Stimulated activated CD4-positive, alpha-beta T cell treated with anti-CD3 and anti-CD28 coated beads, Interleukin-1b, Interleukin-23, amount 100 ng/mL, for 1 hour (primary cell): ENCODE results near the gene PLA2G2D.

Source experiments
- DNase-seq, 2 donors: peaks; one replicate each; pipeline ENCODE4 v3.0.0-alpha.2; 2020; ENCODE audit warnings: low read depth in 2 of 2

The PLA2G2D gene

DNA sequence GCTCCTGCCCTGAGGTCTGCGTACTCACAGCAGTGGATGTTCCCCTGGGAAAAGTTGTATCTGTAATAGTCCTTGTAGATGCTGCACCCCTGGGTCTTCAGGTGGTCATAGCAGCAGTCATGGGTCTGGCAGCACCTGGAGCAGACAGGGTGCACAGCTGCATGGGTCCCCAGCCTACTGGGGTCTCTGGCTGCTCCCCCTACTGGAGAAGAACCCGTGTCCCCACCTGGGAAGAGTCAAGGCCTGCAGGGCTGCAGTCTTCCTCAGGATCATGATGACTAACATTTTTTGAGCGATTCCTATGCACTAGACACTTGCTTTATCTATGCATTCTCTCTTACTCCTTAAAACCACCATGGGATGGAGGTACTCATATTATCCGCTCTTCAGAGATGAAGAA is 3.9 kb downstream of the PLA2G2D start:
- no peak for DNase-seq

GRCh38 chr1:20114021-20114648 is 5.2 kb downstream of the PLA2G2D start:
- no peak for DNase-seq

- no peak for DNase-seq
Measured at GRCh38 chr1:20112279-20113000, 6.9 kb downstream of the PLA2G2D start.

DNA sequence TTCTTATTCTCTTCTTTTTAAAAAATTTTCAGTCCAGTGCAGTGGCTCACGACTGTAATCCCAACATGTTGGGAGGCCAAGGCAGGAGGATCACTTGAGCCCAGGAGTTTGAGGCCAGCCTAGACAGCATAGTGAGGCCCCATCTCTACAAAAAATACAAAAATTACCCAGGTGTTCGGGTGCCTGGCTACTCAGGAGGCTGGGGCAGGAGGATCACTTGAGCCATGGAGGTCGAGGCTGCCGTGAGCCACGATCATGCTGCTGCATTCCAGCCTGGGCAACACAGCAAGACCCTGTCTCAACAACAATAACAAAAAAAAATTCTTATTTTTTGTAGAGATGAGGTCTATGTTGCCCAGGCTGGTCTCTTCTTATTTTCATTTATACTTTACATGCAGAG is 7.9 kb downstream of the PLA2G2D start:
- no peak for DNase-seq

DNA sequence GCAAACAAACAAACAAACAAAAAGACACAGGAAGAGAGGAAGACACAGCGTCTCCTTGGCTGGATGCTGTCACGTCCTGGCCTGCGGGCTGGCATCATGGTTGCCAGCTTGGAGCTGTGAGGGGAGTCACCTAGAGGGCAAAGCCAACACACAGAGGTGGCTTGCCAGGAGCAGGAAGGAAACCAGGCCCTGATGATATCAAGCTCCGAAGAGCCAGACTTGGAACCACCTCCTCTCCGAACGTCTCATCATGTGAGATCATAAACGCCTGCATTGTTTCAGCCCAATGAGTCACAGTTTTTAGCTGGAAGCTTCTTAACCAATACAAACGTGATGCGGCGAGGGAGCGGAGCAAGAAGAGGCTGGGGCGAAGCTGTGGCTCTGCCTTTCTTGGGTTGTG is 8.7 kb downstream of the PLA2G2D start:
- no peak for DNase-seq

GRCh38 chr1:20109223-20109856 is 10.0 kb downstream of the PLA2G2D start:
- DNase-seq = no peak

DNA sequence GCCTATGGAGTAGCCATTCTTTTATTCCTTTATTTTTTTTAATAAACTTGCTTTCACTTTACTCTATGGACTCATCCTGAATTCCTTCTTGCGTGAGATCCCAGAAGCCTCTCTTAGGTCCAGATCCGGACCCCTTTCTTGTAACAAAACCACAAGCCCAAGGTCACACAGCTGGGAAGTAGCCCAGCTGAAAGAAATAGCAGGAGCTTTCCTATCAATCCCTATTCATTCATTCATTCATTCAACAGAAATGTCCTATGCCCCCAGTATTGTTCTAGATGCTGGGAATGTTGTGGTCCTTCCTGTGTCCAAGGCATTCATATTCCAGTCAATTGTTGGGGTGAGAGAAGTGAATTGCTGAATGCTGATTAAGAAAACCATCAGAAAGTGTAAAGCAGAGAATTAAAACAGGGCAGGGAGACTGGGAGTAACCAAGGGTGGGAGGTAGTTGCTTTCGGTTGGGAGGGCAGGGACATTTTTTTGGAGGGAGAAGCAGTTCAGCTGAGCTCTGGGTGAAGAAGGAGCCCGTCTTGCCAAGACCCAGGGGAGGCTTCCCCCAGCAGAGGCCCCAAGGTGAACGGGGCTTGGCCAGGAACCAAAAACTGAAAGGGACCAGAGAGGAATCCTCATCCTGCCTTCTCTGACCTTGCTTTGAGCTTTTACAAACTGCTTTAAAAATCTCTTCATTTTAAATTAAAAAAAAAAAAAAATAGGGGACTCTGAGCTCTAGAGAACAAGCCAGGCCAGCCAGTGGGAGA is 10.8 kb downstream of the PLA2G2D start:
- no peak for DNase-seq

DNA sequence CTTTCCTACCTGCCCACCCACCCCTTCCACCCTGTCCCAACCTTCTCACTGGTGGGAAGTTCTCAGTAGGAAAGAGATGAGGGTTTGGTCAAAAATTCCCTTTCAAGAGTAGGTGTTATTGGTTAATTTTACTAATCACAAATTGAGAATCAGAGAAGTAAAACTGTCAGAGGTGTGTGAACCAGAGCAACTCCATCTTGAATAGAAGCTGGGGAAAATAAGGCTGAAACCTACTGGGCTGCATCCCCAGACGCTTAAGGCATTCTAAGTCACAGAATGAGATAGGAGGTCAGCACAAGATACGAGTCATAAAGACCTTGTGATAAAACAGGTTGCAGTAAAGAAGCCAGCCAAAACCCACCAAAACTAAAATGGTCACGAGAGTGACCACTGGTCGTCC is 11.5 kb downstream of the PLA2G2D start:
- no peak for DNase-seq

DNA sequence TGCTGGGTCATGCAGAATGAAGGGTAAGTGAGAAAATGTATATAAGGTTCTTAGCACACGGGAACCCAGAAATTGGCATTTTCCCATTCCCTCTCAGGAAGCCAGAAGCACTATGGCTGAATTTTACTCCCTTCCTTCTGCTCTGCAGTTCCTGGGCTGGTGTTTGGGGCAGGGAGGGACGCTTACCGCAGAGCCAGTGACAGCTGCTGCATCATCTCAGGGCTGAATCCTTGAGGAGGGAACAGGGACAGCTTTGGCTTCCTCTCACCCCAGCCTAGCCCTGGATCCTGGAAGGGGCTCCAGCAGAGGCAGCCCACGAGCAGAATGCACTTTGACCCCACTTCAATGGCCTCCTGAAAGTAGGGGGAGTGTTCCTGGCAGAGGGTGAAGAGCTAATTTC is 12.0 kb downstream of the PLA2G2D start:
- no peak for DNase-seq

GRCh38 chr1:20105856-20106255 is 13.5 kb downstream of the PLA2G2D start:
- DNase-seq = no peak

DNA sequence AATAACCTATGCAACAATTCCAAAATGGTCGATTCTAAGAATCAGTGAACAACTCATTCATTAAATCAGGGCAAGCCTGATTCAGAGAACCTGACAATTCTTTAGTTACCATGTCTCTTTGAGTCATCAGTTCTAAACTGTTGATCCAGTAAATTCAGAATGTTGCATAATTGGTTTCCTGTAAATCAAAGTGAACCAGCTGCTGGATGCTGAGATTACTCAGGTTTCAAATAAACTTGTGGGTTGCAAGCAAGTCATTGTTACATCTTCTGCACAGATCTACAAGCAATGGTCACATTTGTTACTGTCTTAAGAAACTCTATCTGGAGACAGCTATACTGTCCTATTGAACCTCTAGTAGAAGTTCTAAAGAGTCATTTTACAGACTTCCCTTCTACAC is 16.5 kb downstream of the PLA2G2D start:
- DNase-seq = no peak

- no peak for DNase-seq
Measured at GRCh38 chr1:20100632-20101355, 18.5 kb downstream of the PLA2G2D start.

- DNase-seq = no peak
Measured at GRCh38 chr1:20099533-20099932, 19.8 kb downstream of the PLA2G2D start.

DNA sequence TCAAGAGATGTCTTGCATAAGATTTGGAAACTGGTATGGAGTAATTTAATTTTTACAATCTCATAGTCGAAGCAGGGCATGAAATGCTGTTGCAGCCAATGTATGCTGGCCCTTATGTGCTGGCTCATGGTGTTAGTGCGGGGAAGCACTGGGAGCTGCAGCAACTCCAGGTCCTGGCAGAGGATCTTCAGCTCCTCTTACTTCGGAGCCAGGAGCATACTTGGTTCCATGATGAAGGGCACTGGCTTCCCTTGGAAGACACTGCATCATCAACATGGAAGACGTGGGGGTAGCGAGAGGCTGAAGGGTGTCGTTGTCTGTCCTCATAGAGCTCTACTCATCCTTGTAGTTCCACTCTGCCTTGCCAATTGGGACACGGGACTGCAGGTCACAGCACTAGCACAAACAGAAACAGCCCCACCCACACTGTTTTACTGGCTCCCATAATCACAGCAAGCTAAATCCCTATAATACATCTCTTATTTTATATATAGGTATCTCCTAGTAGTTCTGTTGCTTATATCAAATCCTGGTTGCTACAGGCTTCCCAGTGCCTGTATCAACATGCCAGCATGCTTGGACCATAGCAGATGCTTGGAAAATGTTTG is 22.4 kb downstream of the PLA2G2D start:
- no peak for DNase-seq

- no peak for DNase-seq
Measured at GRCh38 chr1:20095564-20096434, 23.5 kb downstream of the PLA2G2D start.

DNA sequence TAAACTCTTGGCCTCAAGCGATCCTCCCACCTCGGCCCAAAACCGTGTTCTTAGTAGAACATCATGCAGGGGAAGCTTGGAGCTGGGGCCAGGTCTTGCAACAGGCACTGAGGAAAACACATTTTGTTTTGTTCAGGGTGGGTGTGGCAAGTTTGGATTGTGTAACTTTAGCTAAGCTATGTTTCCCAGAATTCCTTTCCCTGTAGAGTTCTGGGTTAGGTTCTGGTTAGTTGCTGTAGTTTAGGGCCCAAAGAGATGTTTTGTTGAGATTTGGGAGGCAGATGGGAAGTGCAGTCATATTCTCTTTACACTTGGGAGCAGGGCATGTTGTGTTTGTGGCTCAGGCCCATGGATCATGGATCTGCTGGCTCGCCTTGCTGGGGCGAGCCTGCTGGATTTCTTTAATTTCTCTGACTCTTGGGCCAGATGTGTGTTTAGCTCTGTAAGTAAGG is 25.4 kb downstream of the PLA2G2D start:
- DNase-seq = no peak

DNA sequence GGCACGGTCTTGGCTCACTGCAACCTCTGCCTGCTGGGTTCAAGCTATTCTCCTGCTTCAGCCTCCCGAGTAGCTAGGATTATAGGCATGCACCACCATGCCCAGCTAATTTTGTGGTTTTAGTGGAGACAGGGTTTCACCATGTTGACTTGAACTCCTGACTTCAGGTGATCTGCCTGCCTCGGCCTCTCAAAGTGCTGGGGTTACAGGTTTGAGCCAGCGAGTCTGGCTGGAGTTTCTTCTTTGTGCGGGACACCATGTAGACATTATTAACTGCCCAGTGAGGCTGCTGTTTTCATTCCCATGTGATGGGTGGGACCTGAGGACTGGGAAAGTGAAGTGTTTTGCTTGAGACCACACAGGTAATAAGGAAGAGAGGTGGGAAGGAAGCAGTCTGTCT is 26.0 kb downstream of the PLA2G2D start:
- DNase-seq = no peak

- DNase-seq = no peak
Measured at GRCh38 chr1:20090641-20091040, 28.7 kb downstream of the PLA2G2D start.

DNA sequence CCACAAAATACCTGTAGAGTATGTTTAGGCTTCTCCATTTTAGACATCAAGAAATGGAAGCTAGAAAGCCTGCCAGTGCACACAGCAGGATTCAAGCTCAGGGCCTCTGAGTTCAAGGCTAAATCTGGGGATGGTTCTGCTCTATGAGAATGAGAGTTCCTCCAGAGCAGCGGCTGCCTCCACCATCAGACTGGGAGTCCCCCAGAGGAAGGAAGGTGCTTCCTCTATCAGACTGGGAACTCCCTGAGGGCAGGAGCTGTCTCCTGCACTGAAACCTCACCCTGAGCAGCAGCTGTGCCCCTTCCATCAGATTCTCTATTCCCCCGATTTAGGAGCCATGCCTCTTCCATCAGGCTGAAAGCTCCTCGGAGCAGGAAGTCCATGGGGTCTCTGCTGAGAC is 29.2 kb downstream of the PLA2G2D start:
- DNase-seq = no peak

DNA sequence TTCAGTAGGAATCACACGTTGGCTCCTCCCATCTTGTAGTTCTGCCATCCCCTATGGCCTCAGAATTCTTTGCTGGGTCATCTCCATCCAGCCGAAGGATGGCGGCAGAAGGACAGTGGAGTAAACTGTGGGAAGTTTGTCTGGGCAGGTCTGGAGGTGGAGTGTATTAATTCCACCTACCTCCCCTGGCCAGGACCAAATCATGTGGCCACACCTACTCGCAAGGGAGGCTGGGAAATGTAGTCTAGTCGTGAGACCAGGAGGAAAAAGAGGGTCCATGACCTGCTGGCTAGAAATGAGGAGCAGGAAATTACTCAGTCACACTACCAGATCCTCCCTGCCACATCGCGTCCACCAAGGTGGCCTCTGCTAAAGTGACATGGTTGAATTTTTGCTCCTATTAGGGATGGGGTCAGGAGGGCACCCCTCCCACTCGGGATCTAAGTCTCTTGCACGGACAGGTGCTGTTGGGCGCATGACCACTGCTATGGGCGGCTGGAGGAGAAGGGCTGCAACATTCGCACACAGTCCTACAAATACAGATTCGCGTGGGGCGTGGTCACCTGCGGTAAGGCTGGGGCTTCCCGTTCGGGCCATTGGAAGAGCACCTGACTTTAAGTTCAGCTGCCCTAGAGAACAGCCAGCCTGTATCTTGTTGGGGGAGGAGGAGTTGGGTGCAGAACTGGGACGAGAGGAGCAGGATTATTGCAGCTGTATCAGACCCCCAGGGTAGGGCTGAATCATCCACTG is 29.8 kb downstream of the PLA2G2D start:
- no peak for DNase-seq
